ENCODE measurements around the gene PLCH2. TPM values are rescaled to one million over a fixed set of nuclear protein-coding genes. Genes with fewer than 3 reads are reported as not detected.
A peak's percentile ranks its signal among the peaks of the same experiment; 100 is the strongest.

The PLCH2 gene
- total RNA-seq, 2 donors from 2014 or later, result 13.9 to 26.3 TPM

DNA sequence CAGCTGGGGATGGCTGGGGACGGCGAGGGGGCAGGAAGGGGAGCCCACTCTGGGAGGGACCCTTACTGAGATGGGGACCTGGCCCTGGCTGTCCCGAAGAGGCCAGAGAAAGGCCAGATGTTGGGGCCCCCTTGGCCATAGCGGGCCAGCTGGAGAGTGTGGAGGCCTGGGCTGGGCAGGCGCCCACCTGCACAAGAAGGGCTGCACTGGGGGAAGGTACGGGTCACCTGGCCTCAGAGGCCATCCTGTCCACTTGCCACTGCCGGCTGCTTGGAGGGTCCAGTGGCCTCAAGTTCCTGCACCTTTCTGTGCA, 5.0 kb upstream of the PLCH2 start:
- H3K36me3 Mint-ChIP-seq (ENCODE audit: insufficient read depth in 2 of 2), result no peaks in the 10 kb centered on the region
- H3K27me3 Mint-ChIP-seq (ENCODE audit: low read depth), result no peaks in the 10 kb centered on the region
- H3K27ac Mint-ChIP-seq, result no peak overlapping the region
- H3K9me3 Mint-ChIP-seq, result no peaks in the 10 kb centered on the region
- no peak for ATAC-seq (replicated peaks in 1 of 2)
- H3K4me3 Mint-ChIP-seq, result no peak overlapping the region
- DNase-seq, result no peak
- H3K4me1 Mint-ChIP-seq (ENCODE audit: low read depth), result no peaks in the 10 kb centered on the region

DNA sequence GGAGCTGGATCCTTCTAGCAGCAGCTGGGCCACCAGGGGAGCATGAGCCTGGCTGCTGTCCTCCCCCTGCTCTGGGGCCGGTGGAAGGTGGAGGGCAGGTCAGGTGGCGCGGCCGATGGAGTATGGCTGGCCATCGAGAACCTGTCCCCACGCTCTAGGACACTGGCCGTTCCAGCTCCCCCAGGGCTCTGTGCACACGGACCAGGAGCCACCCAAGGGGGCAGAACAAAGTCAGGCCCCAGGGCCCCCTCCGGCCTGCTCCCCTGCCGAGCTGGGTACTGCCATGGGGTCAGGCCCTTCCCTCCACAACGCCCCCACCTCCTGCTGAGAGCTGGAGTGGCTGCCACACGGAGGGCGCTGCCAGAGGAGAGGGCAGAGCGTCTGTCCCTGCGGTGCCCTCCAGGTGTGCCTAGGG, 4.5 kb upstream of the PLCH2 start:
- no peaks in the 10 kb centered on the region for H3K9me3 Mint-ChIP-seq
- no peaks in the 10 kb centered on the region for H3K36me3 Mint-ChIP-seq (ENCODE audit: insufficient read depth in 2 of 2)
- no peaks in the 10 kb centered on the region for H3K4me1 Mint-ChIP-seq (ENCODE audit: low read depth)
- DNase-seq (no peak), ATAC-seq (replicated peaks in 1 of 2) (no peak)
- H3K27ac Mint-ChIP-seq, result no peak overlapping the region
- H3K4me3 Mint-ChIP-seq, result no peak overlapping the region
- no peaks in the 10 kb centered on the region for H3K27me3 Mint-ChIP-seq (ENCODE audit: low read depth)

DNA sequence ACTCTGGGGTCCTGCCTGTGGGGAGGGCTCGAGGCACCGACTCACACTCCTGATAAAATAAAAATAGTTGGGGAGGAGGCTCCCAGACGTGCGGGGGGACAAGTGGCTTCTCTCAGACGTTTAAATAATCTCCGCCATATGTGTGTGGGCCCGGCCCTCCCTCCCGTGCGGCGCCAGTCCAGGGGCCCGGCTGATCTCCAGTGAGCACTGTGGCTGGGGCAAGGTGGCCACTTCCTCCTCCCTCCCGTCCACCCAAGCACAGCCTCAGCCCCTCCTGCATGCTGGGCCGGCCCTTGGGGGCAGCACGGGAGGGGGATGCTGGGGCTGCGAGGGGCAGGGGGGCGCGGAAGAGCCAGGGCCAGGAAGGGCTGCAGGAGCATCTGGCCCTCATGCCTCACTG, 4.0 kb upstream of the PLCH2 start:
- Mint-ChIP-seq H3K27ac (no peak overlapping the region), H3K4me1 (ENCODE audit: low read depth) (no peaks in the 10 kb centered on the region), H3K9me3 (no peaks in the 10 kb centered on the region), H3K36me3 (ENCODE audit: insufficient read depth in 2 of 2) (no peaks in the 10 kb centered on the region), H3K4me3 (no peak overlapping the region), H3K27me3 (ENCODE audit: low read depth) (no peaks in the 10 kb centered on the region)
- no peak for ATAC-seq (replicated peaks in 1 of 2)
- DNase-seq, result no peak

DNA sequence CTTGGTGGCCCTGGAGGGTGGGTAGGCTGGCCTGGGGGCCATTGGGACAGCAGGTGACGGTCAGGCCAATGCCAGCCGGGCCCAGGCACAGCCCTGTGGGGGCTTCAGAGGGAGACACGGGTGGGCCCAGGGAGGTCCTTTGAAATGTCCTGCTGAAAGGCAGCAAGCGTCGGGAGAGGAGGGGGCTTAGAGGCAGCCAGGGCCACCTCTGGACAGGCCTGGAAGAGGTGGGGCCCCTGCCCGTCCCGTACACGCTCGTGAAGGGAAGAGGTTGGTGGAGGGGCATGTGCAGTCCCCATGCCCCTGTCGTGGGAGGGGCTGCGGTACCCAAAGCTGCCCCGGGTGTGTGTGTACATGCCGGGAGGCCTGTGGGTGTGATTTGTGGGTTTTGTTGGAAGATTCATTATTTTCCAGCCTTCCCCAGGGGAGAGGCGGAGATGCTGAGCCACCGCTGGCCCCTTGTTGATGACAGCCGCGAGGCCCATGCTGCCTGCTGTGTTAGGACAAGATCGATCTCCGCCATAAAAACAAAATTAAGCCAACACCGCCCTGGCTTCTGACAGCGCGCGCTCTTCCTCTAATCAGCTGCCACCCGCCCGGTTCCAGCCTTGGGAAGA, 3.4 kb upstream of the PLCH2 start:
- ATAC-seq (replicated peaks in 1 of 2) (no peak), DNase-seq (no peak)
- Mint-ChIP-seq H3K4me3 (no peak overlapping the region), H3K27ac (no peak overlapping the region), H3K36me3 (ENCODE audit: insufficient read depth in 2 of 2) (no peaks in the 10 kb centered on the region), H3K9me3 (no peaks in the 10 kb centered on the region), H3K27me3 (ENCODE audit: low read depth) (no peaks in the 10 kb centered on the region), H3K4me1 (ENCODE audit: low read depth) (no peaks in the 10 kb centered on the region)

DNA sequence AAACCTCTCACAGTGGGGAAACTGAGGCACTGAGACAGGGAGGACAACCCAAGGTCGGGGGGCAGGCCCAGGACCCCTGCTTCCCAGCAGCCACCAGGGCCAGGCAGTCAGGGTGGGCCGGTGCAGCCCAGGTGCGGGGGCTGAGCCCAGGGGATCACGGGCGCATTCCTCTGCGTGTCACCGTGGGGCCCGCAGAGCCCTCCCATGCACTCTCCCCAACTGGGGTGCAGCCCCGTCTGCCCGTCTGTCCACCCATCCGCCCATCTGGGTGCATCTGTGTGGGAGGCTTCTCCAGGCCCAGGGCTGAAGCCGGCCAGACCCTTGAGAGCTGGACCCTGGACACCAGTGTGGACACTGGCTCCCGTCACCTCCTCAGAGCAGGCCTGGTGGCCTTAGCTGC, 2.9 kb upstream of the PLCH2 start:
- Mint-ChIP-seq H3K27ac (no peak overlapping the region), H3K9me3 (no peaks in the 10 kb centered on the region), H3K36me3 (ENCODE audit: insufficient read depth in 2 of 2) (no peaks in the 10 kb centered on the region), H3K27me3 (ENCODE audit: low read depth) (no peaks in the 10 kb centered on the region), H3K4me1 (ENCODE audit: low read depth) (no peaks in the 10 kb centered on the region), H3K4me3 (no peak overlapping the region)
- DNase-seq (no peak), ATAC-seq (replicated peaks in 1 of 2) (no peak)

DNA sequence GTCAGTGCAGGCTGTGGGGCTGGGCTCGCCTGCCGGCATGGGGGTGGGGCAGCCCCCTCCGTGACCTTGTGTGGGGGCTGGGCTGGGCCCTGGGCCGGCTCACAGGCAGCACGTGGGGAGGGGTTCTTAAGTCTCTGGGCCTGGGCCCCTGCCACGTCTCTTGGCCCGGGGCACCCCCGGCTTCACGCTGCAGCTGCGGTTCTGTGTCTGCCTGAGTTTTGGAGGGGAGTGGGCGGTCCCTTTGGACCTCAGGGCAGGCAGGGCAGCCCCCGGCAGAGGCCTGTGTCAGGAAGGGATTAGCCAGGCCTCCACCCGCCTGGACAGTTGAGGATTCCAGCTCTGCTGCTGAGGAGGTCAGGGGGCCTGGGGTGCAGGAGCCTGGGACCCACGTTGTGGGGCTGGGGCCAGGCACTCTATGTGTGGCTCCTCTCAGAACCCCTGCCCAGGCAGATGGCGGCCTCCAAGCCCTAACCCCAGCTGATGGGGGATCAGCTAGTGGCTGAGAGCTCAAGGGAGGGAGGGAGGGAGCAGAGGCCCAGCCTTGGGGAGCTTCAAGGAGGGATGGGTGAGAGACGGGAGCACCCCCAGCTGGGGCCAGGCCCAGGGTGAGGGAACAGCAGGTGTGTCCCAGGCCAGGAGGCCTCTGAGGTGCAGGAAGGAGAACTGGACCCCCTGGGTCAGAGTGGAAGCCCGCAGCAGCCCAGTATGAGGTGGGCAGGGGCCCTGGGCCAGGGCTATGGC, 1.8 kb upstream of the PLCH2 start:
- no peak overlapping the region for H3K27ac Mint-ChIP-seq
- no peaks in the 10 kb centered on the region for H3K27me3 Mint-ChIP-seq (ENCODE audit: low read depth)
- peak in 1 of 2 donors; percentile 10 for ATAC-seq (replicated peaks in 1 of 2)
- H3K4me3 Mint-ChIP-seq, result no peak overlapping the region
- no peaks in the 10 kb centered on the region for H3K9me3 Mint-ChIP-seq
- H3K36me3 Mint-ChIP-seq (ENCODE audit: insufficient read depth in 2 of 2), result no peaks in the 10 kb centered on the region
- DNase-seq, result no peak
- H3K4me1 Mint-ChIP-seq (ENCODE audit: low read depth), result no peaks in the 10 kb centered on the region

DNA sequence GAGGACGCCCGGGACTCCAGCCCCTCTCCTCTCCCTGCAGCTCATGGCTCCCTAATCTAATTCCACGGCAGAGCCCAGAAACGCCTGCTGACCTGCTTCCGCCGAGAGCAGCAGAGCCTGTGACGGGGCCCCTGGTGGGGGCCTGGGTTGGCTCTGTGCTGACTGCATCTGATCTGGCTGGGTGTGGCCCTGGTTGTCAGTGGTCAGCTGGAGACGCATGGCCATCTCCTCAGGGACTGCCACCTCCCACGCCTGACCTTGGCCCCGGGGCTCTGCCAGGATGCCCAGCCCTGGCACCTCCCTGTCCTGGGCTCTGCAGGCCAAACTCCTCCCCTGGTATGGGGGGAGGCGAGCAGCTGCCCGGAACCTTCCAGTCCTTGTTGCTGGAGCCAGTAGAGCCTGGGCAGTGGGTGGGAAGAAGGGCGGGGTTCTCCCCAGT, 1.1 kb upstream of the PLCH2 start:
- DNase-seq (no peak), ATAC-seq (replicated peaks in 1 of 2) (peak in 1 of 2 donors; percentile 24)
- no peaks in the 10 kb centered on the region for H3K4me1 Mint-ChIP-seq (ENCODE audit: low read depth)
- H3K27me3 Mint-ChIP-seq (ENCODE audit: low read depth), result no peaks in the 10 kb centered on the region
- H3K36me3 Mint-ChIP-seq (ENCODE audit: insufficient read depth in 2 of 2), result no peaks in the 10 kb centered on the region
- H3K9me3 Mint-ChIP-seq, result no peaks in the 10 kb centered on the region
- no peak overlapping the region for H3K27ac Mint-ChIP-seq
- H3K4me3 Mint-ChIP-seq, result no peak overlapping the region

DNA sequence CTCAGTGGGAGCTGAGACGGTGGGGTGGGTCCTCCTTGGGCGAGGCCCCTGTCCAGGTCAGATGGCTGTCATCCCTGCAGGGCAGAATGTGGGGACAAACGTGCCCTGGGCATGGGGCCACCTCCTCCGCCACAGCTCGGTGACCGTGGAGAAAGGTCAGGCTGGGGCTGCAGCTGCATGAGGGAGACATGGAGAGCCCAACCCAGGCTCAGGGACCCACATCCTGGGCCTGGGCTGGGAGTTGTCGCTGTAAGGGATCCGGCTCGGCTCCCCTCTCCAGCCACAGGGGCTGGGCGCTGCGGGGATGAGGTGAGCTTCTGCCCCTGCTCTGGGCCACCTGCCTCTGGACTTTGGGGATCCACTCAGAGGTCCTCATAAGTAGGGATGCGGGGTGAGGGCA, 518 bp upstream of the PLCH2 start:
- Mint-ChIP-seq H3K27me3 (ENCODE audit: low read depth) (no peaks in the 10 kb centered on the region), H3K4me3 (no peak overlapping the region), H3K27ac (no peak overlapping the region), H3K4me1 (ENCODE audit: low read depth) (no peaks in the 10 kb centered on the region), H3K9me3 (no peaks in the 10 kb centered on the region), H3K36me3 (ENCODE audit: insufficient read depth in 2 of 2) (no peaks in the 10 kb centered on the region)
- ATAC-seq (replicated peaks in 1 of 2) (no peak), DNase-seq (no peak)

DNA sequence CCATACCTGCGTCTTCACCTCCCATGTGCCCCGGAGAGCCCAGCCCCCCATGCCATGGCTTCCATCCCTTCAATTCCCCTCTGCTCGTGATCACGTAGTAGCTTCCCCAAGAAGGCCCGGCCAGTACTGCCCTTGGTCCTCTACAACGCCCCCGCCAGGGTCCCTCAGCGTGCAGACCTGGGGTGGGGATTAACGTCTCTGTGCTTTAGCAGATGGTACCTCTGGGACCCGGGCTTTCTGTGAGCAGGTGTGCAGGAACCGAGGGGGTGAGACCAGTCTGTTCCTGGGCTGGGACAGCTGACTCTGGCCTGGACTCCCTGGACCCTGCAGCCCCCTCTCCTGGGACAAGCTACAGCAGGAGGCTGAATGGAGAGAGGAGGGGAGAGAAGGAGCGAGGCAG, 1.2 kb downstream of the PLCH2 start:
- Mint-ChIP-seq H3K4me3 (no peak overlapping the region), H3K36me3 (ENCODE audit: insufficient read depth in 2 of 2) (no peaks in the 10 kb centered on the region), H3K27me3 (ENCODE audit: low read depth) (no peaks in the 10 kb centered on the region), H3K4me1 (ENCODE audit: low read depth) (no peaks in the 10 kb centered on the region), H3K27ac (no peak overlapping the region), H3K9me3 (no peaks in the 10 kb centered on the region)
- ATAC-seq (replicated peaks in 1 of 2) (no peak), DNase-seq (no peak)

DNA sequence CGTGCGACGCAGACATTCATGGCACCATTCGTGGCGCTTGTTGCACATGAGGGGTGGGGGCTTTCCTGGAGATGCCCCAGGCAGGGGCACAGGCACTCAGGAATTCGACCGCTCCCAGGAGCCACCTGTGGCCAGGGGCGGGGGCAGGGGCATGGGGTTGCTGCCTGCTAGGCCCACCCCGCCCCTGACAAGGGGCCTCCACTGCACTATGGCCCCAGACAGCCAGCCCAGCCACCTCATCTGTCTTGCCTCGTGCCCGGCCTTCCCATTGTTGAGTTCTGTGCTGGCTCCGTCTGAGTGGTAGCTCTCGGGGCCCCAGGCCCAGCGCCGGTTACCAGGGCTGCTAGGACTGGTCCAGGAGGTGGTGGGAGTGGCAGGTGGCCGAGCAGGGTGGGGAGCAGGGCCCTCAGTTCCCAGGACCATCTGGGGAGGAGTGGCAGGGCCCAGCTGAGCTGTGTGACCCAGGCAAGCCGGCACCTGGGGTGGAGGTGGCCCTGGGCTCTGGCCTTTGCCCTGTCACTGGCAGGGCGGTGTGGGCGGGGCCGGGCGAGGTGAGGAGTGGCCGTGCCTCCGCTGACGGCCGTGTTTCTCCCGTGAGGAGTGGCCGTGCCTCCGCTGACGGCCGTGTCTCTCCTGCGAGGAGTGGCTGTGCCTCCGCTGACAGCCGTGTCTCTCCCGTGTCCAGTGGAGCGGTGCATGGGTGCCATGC, 1.9 kb downstream of the PLCH2 start:
- H3K27me3 Mint-ChIP-seq (ENCODE audit: low read depth), result no peaks in the 10 kb centered on the region

DNA sequence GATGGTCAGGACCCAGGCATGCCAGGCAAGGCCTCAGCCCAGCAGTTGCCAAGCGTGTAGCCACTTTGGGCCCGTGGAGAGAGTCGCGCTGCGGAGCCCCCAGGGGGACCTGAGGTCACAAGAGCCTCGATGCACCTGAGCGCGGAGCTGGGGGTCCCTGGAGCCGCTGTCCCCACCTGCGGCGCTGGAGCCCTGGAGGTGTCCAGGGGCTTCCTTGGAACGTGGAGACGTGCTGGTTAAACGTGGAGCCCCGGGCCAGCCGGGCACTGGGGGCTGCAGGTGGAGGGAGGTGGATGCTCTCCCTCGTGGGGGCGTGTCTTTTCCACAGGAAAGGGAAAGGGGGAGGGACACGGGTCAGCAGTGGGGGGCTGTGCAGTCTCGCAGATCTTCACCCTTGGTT, 3.1 kb downstream of the PLCH2 start:
- no peak overlapping the region for H3K27ac Mint-ChIP-seq
- H3K4me1 Mint-ChIP-seq (ENCODE audit: low read depth), result no peaks in the 10 kb centered on the region
- ATAC-seq (replicated peaks in 1 of 2) (no peak), DNase-seq (no peak)
- H3K36me3 Mint-ChIP-seq (ENCODE audit: insufficient read depth in 2 of 2), result no peaks in the 10 kb centered on the region
- H3K4me3 Mint-ChIP-seq, result no peak overlapping the region
- H3K27me3 Mint-ChIP-seq (ENCODE audit: low read depth), result no peaks in the 10 kb centered on the region
- H3K9me3 Mint-ChIP-seq, result no peaks in the 10 kb centered on the region

More for the DNA sequence above, 1.9 kb downstream of the PLCH2 start:
- no peaks in the 10 kb centered on the region for H3K4me1 Mint-ChIP-seq (ENCODE audit: low read depth)
- no peak overlapping the region for H3K27ac Mint-ChIP-seq
- no peak for ATAC-seq (replicated peaks in 1 of 2)
- no peak for DNase-seq
- H3K9me3 Mint-ChIP-seq, result no peaks in the 10 kb centered on the region
- H3K36me3 Mint-ChIP-seq (ENCODE audit: insufficient read depth in 2 of 2), result no peaks in the 10 kb centered on the region
- H3K4me3 Mint-ChIP-seq, result no peak overlapping the region

DNA sequence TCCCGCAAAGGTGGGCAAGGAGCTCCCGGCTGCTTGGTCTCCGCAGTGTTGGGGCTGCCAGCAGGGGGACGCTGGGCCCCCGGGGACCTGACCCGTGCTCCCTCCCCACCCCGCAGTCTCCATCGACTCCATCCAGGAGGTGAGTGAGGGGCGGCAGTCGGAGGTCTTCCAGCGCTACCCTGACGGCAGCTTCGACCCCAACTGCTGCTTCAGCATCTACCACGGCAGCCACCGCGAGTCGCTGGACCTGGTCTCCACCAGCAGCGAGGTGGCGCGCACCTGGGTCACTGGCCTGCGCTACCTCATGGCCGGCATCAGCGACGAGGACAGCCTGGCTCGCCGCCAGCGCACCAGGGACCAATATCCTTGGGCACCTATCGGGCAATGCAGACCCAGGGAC, 3.5 kb downstream of the PLCH2 start:
- no peak overlapping the region for H3K27ac Mint-ChIP-seq
- no peaks in the 10 kb centered on the region for H3K36me3 Mint-ChIP-seq (ENCODE audit: insufficient read depth in 2 of 2)
- DNase-seq (no peak), ATAC-seq (replicated peaks in 1 of 2) (no peak)
- no peaks in the 10 kb centered on the region for H3K4me1 Mint-ChIP-seq (ENCODE audit: low read depth)
- H3K27me3 Mint-ChIP-seq (ENCODE audit: low read depth), result no peaks in the 10 kb centered on the region
- no peak overlapping the region for H3K4me3 Mint-ChIP-seq
- no peaks in the 10 kb centered on the region for H3K9me3 Mint-ChIP-seq

DNA sequence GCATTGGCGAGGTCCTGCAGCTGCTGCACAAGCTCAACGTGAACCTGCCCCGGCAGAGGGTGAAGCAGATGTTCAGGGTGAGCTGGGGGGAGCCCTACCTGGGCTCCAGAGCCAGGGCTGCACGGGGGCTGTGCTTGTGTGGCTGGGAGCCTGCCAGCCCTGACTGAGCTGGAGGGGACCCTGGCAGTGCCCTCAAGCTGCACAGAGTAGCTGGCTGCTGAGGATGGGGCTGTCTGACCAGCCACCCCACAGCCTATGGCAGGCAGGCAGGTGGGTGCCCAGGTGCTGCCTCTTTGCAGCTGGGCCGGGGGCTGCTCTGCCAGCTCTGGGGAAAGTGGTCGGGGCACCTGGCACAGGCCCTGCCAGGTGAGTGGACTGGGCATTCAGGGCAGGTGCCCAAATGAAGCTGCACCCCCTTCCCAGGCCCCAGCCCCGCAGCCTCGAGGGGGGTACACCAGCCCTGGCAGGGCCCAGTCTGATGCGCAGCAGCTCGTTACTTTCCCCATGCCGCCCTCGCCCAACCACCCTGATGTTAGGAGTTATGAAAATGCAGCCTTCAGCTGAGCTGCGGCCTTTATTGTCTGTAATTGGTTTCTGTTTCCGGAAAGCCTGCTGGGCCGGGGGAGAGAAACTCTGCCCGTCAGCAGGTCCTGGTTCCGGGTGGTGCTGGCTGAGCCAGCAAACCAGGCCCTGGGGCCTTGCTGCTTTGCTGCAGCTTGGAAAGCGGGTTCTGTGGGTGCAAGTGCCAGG, 4.3 kb downstream of the PLCH2 start:
- no peaks in the 10 kb centered on the region for H3K27me3 Mint-ChIP-seq (ENCODE audit: low read depth)
- no peaks in the 10 kb centered on the region for H3K4me1 Mint-ChIP-seq (ENCODE audit: low read depth)

More for the DNA sequence above, 4.3 kb downstream of the PLCH2 start:
- ATAC-seq (replicated peaks in 1 of 2) (no peak), DNase-seq (no peak)
- H3K4me3 Mint-ChIP-seq, result no peak overlapping the region
- no peaks in the 10 kb centered on the region for H3K9me3 Mint-ChIP-seq
- no peaks in the 10 kb centered on the region for H3K36me3 Mint-ChIP-seq (ENCODE audit: insufficient read depth in 2 of 2)
- H3K27ac Mint-ChIP-seq, result no peak overlapping the region
